ENCODE results near the gene GLIS1.

Gene GLIS1

DNA sequence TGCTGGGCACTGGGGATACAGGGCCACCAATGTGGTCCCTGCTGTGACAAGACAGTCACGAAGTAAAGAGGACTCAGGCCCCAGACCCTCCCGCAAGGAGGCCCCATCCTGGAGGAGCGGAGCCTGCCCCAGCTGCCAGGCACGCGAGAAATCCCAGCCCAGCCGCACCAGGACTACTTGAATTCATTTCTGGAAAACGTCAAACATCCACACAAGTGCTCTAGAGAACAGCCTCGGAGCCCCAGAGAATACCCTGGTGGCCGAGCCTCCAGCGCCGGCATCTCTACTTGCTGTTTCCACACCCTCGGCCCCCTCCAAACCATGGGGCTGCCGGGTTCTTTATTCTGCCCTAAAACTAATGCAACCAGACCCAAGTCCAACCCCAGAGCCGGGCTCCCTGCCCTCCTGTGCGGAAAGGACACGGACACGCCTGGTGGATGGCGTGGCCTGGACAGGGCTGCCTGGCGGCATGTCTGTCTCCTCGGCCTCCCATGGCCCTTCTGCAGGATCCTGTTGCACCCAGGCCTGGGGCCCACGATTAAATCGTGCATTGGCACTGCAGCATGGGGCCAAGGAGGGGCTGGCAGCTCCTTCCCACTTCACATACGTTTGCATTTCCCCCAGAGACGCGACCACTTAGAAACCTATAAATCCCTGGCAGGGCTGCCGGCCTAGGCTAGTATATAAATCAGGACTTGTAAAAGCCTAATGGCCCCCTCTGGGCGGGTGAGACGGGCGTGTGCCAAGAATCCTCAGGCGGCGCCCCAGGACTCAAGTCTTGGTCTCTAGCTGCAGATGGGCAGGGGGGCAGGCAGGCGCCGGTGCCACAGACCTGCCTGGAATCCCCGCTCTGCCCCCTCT, 238.5 kb downstream of the GLIS1 start:
- TF ChIP-seq GATA2 (IDR thresholded peaks at IDR 0.05; ENCODE audit: low read depth, low read length) (no peak), GATA3 (IDR thresholded peaks at IDR 0.05; ENCODE audit: low read depth, low read length) (no peak)

DNA sequence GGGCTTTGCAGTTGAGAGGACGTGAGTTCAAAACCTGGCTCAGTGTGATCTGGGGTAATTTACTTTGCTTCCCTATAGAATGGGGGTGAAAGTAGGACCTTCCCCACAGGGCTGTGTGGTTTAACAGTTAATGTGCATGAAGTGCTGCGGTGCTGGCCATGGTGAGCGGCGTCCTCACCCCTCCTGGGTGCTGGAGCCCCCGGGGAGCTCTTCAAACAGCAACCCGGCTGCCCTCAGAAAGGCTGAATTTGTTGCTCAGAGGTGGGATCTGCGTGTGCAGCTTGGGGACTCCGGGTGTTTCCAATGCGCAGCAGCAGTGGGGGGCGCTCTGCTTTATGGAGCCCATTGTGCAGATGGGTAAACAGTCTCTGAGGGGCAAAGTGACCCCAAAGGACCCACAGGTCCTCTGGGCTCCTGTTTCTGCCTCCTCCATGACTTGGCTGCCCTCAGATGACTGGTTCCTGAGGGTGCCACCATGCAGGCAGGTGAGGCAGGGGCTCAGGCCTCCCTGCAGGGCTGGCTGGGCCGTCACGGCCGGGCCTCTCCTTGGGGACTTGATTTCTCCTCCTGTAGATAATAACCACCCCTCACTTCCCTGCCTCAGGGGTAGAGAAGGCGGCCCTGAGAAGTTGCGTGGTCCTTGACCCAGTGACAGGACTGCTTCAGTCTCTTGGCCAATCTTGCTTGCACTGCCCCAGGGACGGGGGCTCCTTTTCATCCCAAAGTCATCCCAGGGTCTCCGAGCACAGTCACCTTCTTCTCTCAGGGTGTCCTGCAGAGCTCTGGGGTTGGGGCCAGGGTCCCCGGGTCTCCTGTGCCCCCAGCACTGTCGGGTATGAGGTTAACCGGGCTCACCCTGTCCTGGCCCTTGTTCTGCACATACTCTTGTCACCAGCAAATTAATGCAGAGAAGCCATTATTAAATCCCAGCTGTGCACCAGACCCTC, 239.4 kb downstream of the GLIS1 start:
- TF ChIP-seq GATA2 (IDR thresholded peaks at IDR 0.05; ENCODE audit: low read depth, low read length) (no peak), GATA3 (IDR thresholded peaks at IDR 0.05; ENCODE audit: low read depth, low read length) (no peak)

- TF ChIP-seq GATA3 (IDR thresholded peaks at IDR 0.05; ENCODE audit: low read depth, low read length) (no peak), GATA2 (IDR thresholded peaks at IDR 0.05; ENCODE audit: low read depth, low read length) (no peak)
Measured at GRCh38 chr1:53498555-53499131, 240.3 kb downstream of the GLIS1 start.

DNA sequence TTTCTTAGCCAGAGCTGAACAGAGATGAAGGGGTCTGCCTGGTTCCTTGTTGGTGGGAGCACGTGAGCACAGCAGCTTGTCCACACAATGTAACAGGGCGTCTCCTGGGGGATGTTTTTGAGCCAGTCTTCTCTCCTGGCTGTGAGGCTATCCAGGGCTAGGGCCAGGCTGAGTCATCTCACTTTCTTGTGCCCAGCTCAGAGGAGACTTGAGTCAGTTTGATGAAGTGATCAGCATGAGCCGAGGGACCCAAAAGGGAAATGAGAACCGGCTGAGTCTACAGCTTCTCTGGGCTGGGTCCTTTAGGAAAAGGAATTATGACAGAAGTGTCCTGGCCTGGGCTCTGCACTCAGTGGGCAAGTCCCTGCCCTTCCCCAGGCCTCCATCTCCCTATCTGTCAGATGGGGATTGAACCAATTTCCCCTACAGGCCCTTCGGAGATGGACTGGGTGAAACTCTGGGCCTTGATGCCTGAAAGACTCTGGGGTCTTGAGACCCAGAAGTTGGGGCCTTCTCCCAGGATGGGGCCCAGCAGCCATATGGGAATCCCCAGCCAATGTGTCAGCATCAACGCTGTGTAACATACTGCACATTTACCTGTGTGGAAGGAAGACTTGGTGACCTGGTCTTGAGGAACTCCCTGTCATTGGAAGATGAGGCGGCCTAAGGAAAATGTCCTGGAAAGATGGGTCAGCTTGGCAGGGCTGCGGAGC, 243.2 kb downstream of the GLIS1 start:
- no peak for TF ChIP-seq GATA3 (IDR thresholded peaks at IDR 0.05; ENCODE audit: low read depth, low read length)

DNA sequence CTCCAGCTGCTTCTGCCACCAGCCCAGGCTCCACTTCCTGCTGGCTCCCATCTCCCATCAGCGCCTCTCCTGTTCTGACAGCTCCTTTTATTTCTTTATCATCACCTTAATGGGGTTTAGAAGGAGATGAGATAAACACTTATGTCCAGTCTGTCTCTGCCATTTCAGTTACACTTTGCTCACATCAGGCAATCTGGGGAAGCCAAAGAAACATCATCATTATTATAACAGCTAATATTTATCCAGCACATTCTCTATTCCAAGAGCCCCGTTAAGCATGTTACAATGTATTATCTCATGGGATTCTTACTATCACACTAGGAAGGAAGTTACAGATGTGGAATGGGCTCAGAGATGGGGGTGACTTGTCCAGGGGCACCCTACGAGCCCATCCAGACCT, 248.6 kb downstream of the GLIS1 start:
- TF ChIP-seq GATA2 (IDR thresholded peaks at IDR 0.05; ENCODE audit: low read depth, low read length) = no peak
- no peak for TF ChIP-seq GATA3 (IDR thresholded peaks at IDR 0.05; ENCODE audit: low read depth, low read length)

GRCh38 chr1:53486395-53487026, 252.5 kb downstream of the GLIS1 start:
- TF ChIP-seq GATA2 (IDR thresholded peaks at IDR 0.05; ENCODE audit: low read depth, low read length) (no peak), GATA3 (IDR thresholded peaks at IDR 0.05; ENCODE audit: low read depth, low read length) (no peak)

- TF ChIP-seq GATA2 (IDR thresholded peaks at IDR 0.05; ENCODE audit: low read depth, low read length) = no peak
- no peak for TF ChIP-seq GATA3 (IDR thresholded peaks at IDR 0.05; ENCODE audit: low read depth, low read length)
Measured at GRCh38 chr1:53485478-53486394, 253.2 kb downstream of the GLIS1 start.

- TF ChIP-seq GATA3 (IDR thresholded peaks at IDR 0.05; ENCODE audit: low read depth, low read length) (no peak), GATA2 (IDR thresholded peaks at IDR 0.05; ENCODE audit: low read depth, low read length) (no peak)
Measured at GRCh38 chr1:53484705-53485477, 254.1 kb downstream of the GLIS1 start.

DNA sequence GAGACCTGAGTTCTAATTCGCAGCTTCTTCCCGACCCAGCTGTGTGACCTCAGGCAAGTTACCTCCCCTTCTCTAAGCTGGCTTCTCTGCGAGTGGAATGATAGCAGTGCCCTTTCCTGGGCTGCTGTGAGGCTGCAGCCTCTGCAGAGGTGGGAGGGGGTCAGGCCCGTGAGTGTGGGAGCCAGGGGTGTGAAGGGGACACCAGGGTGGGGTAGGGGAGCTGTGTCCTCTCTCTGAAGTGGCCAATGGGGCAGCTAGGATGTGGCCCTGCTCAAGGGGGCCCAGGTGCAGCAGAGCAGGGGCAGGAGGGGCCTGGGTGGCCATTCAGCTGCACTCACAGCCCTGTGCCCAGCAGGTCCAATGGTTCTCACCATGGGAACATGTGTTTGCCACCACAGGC, 255.3 kb downstream of the GLIS1 start:
- TF ChIP-seq GATA2 (IDR thresholded peaks at IDR 0.05; ENCODE audit: low read depth, low read length) = no peak
- TF ChIP-seq GATA3 (IDR thresholded peaks at IDR 0.05; ENCODE audit: low read depth, low read length) = no peak

GRCh38 chr1:53483170-53483569, 255.8 kb downstream of the GLIS1 start:
- TF ChIP-seq GATA2 (IDR thresholded peaks at IDR 0.05; ENCODE audit: low read depth, low read length) = no peak
- TF ChIP-seq GATA3 (IDR thresholded peaks at IDR 0.05; ENCODE audit: low read depth, low read length) = no peak

- TF ChIP-seq GATA3 (IDR thresholded peaks at IDR 0.05; ENCODE audit: low read depth, low read length) (no peak), GATA2 (IDR thresholded peaks at IDR 0.05; ENCODE audit: low read depth, low read length) (no peak)
Measured at GRCh38 chr1:53482441-53483153, 256.4 kb downstream of the GLIS1 start.

Measured in SH-SY5Y (cell line).